Osteoblast (primary cell): Measurements from ENCODE around the gene PADI6. TPM values are rescaled to one million over a fixed set of nuclear protein-coding genes. Genes with fewer than 3 reads are reported as not detected.
"Not testable (repeated sequence)": the region's sequence is repeated elsewhere in the genome, so short reads cannot be mapped to it uniquely, and the experiment has no call there.

Experiments
- DNase-seq: peaks from one replicate; pipeline ENCODE4 v3.0.0; 2011; ENCODE audit warnings: low spot score, mixed read lengths; ENCODE audit not compliant: insufficient read length; ENCODE audit errors: missing footprints
- H2AFZ ChIP-seq: 2 replicates; pipeline ENCODE4 v1.6.0; 2011; ENCODE audit warnings: mild to moderate bottlenecking, low read length
- H3K27ac ChIP-seq: 2 replicates; pipeline ENCODE4 v1.5.1; 2011; ENCODE audit warnings: mild to moderate bottlenecking, low read depth, low read length, moderate library complexity
- H3K27me3 ChIP-seq: 2 replicates; pipeline ENCODE4 v1.6.0; 2012; ENCODE audit warnings: mild to moderate bottlenecking, control low read depth, inconsistent platforms, low read length, moderate library complexity; ENCODE audit not compliant: insufficient read depth
- H3K36me3 ChIP-seq: 2 replicates; pipeline ENCODE4 v1.5.1; 2011; ENCODE audit warnings: mild to moderate bottlenecking, low read length, control low read depth, moderate library complexity; ENCODE audit not compliant: insufficient read depth
- H3K4me1 ChIP-seq: 2 replicates; pipeline ENCODE4 v1.5.1; 2011; ENCODE audit warnings: mild to moderate bottlenecking, low read length, control low read depth, moderate library complexity; ENCODE audit not compliant: insufficient read depth
- H3K4me2 ChIP-seq: 2 replicates; pipeline ENCODE4 v1.6.0; 2011; ENCODE audit warnings: mild to moderate bottlenecking, low read length; ENCODE audit not compliant: insufficient read depth
- H3K4me3 ChIP-seq: fragments of 200-600 bp; sonication (generic); 3 replicates; pipeline ENCODE4 v1.5.1; 2012; ENCODE audit warnings: mild to moderate bottlenecking, low read length, inconsistent platforms; ENCODE audit not compliant: insufficient read depth
- H3K79me2 ChIP-seq: 2 replicates; pipeline ENCODE4 v1.6.0; 2012; ENCODE audit warnings: mild to moderate bottlenecking, low read length, control low read depth, inconsistent platforms; ENCODE audit not compliant: insufficient read depth
- H3K9me3 ChIP-seq: 2 replicates; pipeline ENCODE4 v1.5.1; 2011; ENCODE audit warnings: low read depth, low read length, control low read depth
- H4K20me1 ChIP-seq: 2 replicates; pipeline ENCODE4 v1.6.0; 2012; ENCODE audit warnings: mild to moderate bottlenecking, low read length, control low read depth; ENCODE audit not compliant: insufficient read depth
- CTCF ChIP-seq: IDR thresholded peaks from 2 replicates; pipeline ENCODE4 v1.5.1; 2011; ENCODE audit warnings: mild to moderate bottlenecking, low read depth, low read length, moderate library complexity; ENCODE audit errors: extremely low read depth
- total RNA-seq: library from RNA; depleted of rRNA; stranded (reverse); fragments of >200 nt; gene quantifications from 2 replicates; pipeline ENCODE4 v1.2.3, GENCODE V29; 2012

The PADI6 gene
- total RNA-seq, 1 donor, result not detected

- Histone ChIP-seq H3K27me3 (peaks cover 11% of the 10 kb centered on the region), H3K36me3 (no peaks in the 10 kb centered on the region), H4K20me1 (no peaks in the 10 kb centered on the region), H3K4me3 (no peak overlapping the region), H3K4me1 (no peaks in the 10 kb centered on the region), H2AFZ (no peak overlapping the region), H3K27ac (no peak overlapping the region), H3K79me2 (no peaks in the 10 kb centered on the region), H3K4me2 (no peak overlapping the region), H3K9me3 (no peaks in the 10 kb centered on the region)
- DNase-seq, result no peak
- TF ChIP-seq CTCF, result no peak
Measured at GRCh38 chr1:17340358-17340757, 31.6 kb upstream of the PADI6 start.

GRCh38 chr1:17342014-17342441 is 30.0 kb upstream of the PADI6 start:
- no peaks in the 10 kb centered on the region for H3K9me3 ChIP-seq
- H3K79me2 ChIP-seq, result no peaks in the 10 kb centered on the region
- no peak overlapping the region for H3K4me2 ChIP-seq
- no peaks in the 10 kb centered on the region for H3K36me3 ChIP-seq
- no peaks in the 10 kb centered on the region for H3K4me1 ChIP-seq
- H4K20me1 ChIP-seq, result no peaks in the 10 kb centered on the region
- no peak for TF ChIP-seq CTCF
- no peak overlapping the region for H3K27ac ChIP-seq
- H3K4me3 ChIP-seq, result no peak overlapping the region
- H3K27me3 ChIP-seq, result peaks cover 11% of the 10 kb centered on the region
- no peak for DNase-seq
- H2AFZ ChIP-seq, result no peak overlapping the region

- H4K20me1 ChIP-seq, H3K4me2 ChIP-seq, H3K36me3 ChIP-seq, H2AFZ ChIP-seq, DNase-seq, H3K4me3 ChIP-seq, H3K79me2 ChIP-seq, H3K27ac ChIP-seq, H3K4me1 ChIP-seq, H3K9me3 ChIP-seq, H3K27me3 ChIP-seq: not testable (repeated sequence)
Measured at GRCh38 chr1:17345506-17345905, 26.5 kb upstream of the PADI6 start.

- Histone ChIP-seq H3K4me2 (no peak overlapping the region), H3K27ac (no peak overlapping the region), H3K79me2 (no peaks in the 10 kb centered on the region), H3K27me3 (no peaks in the 10 kb centered on the region), H3K4me3 (no peak overlapping the region), H3K9me3 (no peaks in the 10 kb centered on the region), H2AFZ (no peak overlapping the region), H3K36me3 (no peaks in the 10 kb centered on the region), H3K4me1 (no peaks in the 10 kb centered on the region), H4K20me1 (no peaks in the 10 kb centered on the region)
- no peak for DNase-seq
- TF ChIP-seq CTCF, result no peak
Measured at GRCh38 chr1:17346046-17346789, 25.8 kb upstream of the PADI6 start.
